MCF 10A (cell line): ENCODE measurements around the gene SCUBE1. TPM values are rescaled to one million over a fixed set of nuclear protein-coding genes. Genes with fewer than 3 reads are reported as not detected.

Experiments
- BruUV-seq: library from RNA; stranded (reverse); fragments of 400-500 nt; replicated peaks from 2 replicates; lab custom pipeline; 2021; lab: Mats Ljungman, UMichigan
- CTCF ChIA-PET: fragments of 300-600 bp; sonication (Branson Sonifier 250); formaldehyde crosslinking; extraction: SDS; loops from one replicate; lab custom pipeline; 2021; ENCODE audit warnings: antibody characterized with exemption, inconsistent platforms; lab: Yijun Ruan, JAX
- POLR2A ChIA-PET: fragments of 300-600, 350-650 bp; sonication (Branson Sonifier 250); formaldehyde crosslinking; extraction: SDS; loops from one replicate; lab custom pipeline; 2020; ENCODE audit warnings: antibody characterized with exemption, inconsistent platforms; lab: Yijun Ruan, JAX
- DNase-seq: peaks from one replicate; pipeline ENCODE4 v3.0.0-alpha.2; 2018; ENCODE audit not compliant: unreplicated experiment
- H3K27ac Mint-ChIP-seq: one replicate; pipeline ENCODE4 v1.8.0; 2022; ENCODE audit warnings: mild to moderate bottlenecking, low read depth, mixed read lengths; ENCODE audit not compliant: unreplicated experiment
- H3K27me3 Mint-ChIP-seq: one replicate; pipeline ENCODE4 v1.8.0; 2022; ENCODE audit warnings: mixed read lengths; ENCODE audit not compliant: insufficient read depth, unreplicated experiment
- H3K36me3 Mint-ChIP-seq: one replicate; pipeline ENCODE4 v1.8.0; 2022; ENCODE audit warnings: mild to moderate bottlenecking, moderate library complexity, mixed read lengths; ENCODE audit not compliant: insufficient read depth, unreplicated experiment
- H3K4me1 Mint-ChIP-seq: one replicate; pipeline ENCODE4 v1.8.0; 2022; ENCODE audit warnings: mixed read lengths; ENCODE audit not compliant: insufficient read depth, unreplicated experiment
- H3K4me3 Mint-ChIP-seq: one replicate; pipeline ENCODE4 v1.8.0; 2022; ENCODE audit warnings: mild to moderate bottlenecking, moderate library complexity, mixed read lengths; ENCODE audit not compliant: unreplicated experiment
- H3K9me3 Mint-ChIP-seq: one replicate; pipeline ENCODE4 v1.8.0; 2022; ENCODE audit warnings: mixed read lengths; ENCODE audit not compliant: unreplicated experiment
- CTCF ChIP-seq: fragments of 200-600 bp; IDR thresholded peaks from one replicate; pipeline ENCODE4 v1.8.0; 2022; ENCODE audit warnings: antibody characterized with exemption, mild to moderate bottlenecking; ENCODE audit not compliant: unreplicated experiment
- intact Hi-C: fragments of 100-400 bp; cut with micrococcal nuclease; formaldehyde crosslinking; loops from 2 replicates; pipeline ENCODE4 v1.14.1; 2022
- total RNA-seq: library from RNA; stranded (reverse); gene quantifications from 2 replicates; pipeline ENCODE4 v1.2.3, GENCODE V29; 2022

SCUBE1 gene
- total RNA-seq, 1 experiment from 2014 or later: not detected

- BruUV-seq: no TSS peak
- CTCF ChIA-PET: no interaction called here
- Mint-ChIP-seq H3K4me1 (no peaks in the 10 kb centered on the region), H3K27me3 (no peaks in the 10 kb centered on the region), H3K36me3 (no peaks in the 10 kb centered on the region), H3K4me3 (no peak overlapping the region), H3K9me3 (no peaks in the 10 kb centered on the region), H3K27ac (no peak overlapping the region)
- intact Hi-C loops: no loop called here
- DNase-seq: no peak
- POLR2A ChIA-PET: interaction anchor here (0.6 kb wide), 1 partner anchor 603 kb away, joined by 3 read pairs; the partner anchor contains the start of gene EFCAB6
- no peak for TF ChIP-seq CTCF
These were observed 134.3 kb downstream of the SCUBE1 start for GRCh38 chr22:43208703-43209522.

DNA sequence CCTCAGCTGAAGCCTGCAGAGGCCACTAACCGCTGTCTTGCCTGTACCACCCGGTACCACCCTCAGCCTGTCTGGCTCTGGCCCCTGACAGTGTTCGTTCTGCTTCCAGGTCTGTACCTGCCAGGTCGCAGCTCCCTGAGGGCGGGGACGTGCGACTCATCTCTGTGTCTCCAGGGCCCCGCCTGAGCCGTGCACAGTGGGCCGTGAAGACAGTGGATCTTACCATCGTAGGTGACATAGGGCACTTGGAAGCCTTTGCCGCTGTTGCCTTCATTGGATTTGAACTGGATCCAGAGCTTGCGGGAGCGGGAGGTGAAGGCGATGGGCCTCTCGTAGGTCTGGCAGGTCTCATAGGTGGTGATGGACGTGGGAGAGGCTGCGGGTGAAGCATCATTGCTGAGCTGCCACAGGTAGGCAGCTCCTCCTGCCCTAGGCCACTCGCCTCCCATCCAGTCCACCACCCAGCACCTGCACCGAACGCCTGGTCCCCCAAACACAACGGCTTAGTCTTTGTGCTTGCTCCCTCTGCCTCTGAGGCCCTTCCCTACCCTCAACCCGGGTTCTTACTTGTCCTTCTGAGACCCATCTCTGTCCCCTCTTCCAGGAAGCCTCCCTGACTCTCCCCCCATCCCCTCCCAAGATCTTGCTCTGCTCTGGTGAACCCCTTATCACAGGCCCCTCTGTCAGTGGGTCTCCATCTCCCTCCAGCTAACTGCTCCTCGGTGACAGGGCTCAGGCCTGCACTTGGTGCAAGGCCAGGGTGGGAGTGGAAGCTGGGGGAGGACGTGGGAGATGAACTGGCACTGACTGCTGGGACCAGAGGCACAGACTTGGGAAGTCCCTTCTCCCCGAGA is 135.1 kb downstream of the SCUBE1 start:
- H3K4me3 Mint-ChIP-seq: no peak overlapping the region
- no peaks in the 10 kb centered on the region for H3K9me3 Mint-ChIP-seq
- no peak overlapping the region for H3K27ac Mint-ChIP-seq
- no peak for DNase-seq
- no peak for TF ChIP-seq CTCF
- H3K36me3 Mint-ChIP-seq: no peaks in the 10 kb centered on the region
- CTCF ChIA-PET: no interaction called here
- intact Hi-C loops: no loop called here
- no peaks in the 10 kb centered on the region for H3K4me1 Mint-ChIP-seq
- POLR2A ChIA-PET: no interaction called here
- H3K27me3 Mint-ChIP-seq: no peaks in the 10 kb centered on the region
- no TSS peak for BruUV-seq

DNA sequence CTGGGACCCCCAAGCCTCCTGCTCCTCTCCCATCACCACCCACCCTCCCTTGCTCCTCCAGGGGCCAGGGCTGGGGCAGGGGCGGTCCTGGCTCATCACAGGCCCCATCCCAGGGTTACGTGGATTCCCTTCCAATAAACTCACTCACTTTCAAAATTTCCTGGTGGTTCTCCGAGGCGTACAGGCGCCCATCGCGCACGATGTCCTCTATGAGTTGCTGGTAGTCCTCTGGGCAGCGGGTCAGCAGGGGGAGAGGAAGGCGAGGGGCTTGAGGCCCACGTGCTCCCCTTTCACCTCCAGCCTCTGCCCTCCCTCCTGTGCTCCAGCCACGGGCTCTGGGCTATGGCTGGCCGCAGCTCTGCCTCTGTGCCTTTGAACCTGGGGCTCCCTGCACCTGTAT is 135.8 kb downstream of the SCUBE1 start:
- no peak for DNase-seq
- H3K4me3 Mint-ChIP-seq: no peak overlapping the region
- H3K27ac Mint-ChIP-seq: no peak overlapping the region
- no peaks in the 10 kb centered on the region for H3K27me3 Mint-ChIP-seq
- POLR2A ChIA-PET: no interaction called here
- no TSS peak for BruUV-seq
- CTCF ChIA-PET: no interaction called here
- no peak for TF ChIP-seq CTCF
- intact Hi-C loops: no loop called here
- H3K4me1 Mint-ChIP-seq: no peaks in the 10 kb centered on the region
- no peaks in the 10 kb centered on the region for H3K9me3 Mint-ChIP-seq
- H3K36me3 Mint-ChIP-seq: no peaks in the 10 kb centered on the region

DNA sequence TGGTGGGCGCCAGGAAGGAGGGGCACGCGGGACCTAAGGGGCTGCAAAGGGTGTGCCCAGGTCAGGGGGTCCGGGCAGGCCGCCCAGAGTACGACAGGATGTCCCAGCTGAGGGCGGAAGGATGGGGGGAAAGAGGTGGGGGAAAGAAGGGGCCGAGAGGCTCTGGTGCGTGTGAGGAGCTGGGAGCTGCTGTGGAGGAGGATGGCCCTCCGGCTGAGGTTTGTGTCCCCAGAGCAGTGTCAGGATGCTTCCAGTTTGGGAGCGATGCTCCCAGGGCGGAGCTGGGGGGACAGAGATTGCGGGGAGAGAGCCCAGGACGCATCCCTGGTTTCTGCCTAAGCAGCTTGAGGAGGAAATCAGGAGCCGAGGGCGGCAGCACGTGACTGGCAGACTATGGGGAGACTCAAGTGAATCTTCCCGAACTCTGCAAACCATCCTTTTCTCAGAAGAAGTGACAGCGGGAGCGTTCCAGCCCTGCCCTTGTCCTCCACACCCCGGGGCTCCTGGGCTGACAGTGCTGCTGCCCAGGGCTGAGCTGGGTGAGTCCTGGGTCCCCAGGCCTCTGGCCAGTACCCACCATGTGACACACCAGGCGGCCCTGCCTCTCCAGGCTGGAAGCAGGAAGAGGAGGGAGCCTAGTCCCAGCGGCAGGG is 136.5 kb downstream of the SCUBE1 start:
- intact Hi-C loops: no loop called here
- CTCF ChIA-PET: no interaction called here
- TF ChIP-seq CTCF: no peak
- no peak for DNase-seq
- Mint-ChIP-seq H3K36me3 (no peaks in the 10 kb centered on the region), H3K27ac (no peak overlapping the region), H3K9me3 (no peaks in the 10 kb centered on the region), H3K4me3 (no peak overlapping the region), H3K27me3 (no peaks in the 10 kb centered on the region), H3K4me1 (no peaks in the 10 kb centered on the region)
- POLR2A ChIA-PET: no interaction called here
- no TSS peak for BruUV-seq
